ENCODE results near the gene SULT2B1.

DNA sequence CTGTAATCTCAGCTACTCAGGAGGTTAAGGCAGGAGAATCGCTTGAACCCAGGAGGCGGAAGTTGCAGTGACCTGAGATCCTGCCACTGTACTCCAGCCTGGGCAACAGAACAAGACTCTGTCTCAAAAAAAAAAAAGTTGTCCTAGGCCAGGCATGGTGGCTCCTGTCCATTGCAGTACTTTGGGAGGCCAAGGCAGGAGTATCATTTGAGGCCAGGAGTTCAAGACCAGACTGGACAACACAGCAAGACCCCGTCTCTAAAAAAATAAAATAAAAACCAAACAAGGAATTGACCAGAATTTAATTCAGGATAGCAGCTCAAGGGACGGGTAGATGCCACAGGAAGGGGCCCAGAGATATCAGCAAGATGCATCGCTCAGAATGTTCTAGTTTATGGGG, 4.9 kb downstream of the SULT2B1 start:
- no peak for TF ChIP-seq CTCF (conservative IDR thresholded peaks at IDR 0.05; ENCODE audit: low read depth, low read length)
- no peak for TF ChIP-seq RCOR1 (IDR thresholded peaks at IDR 0.05; ENCODE audit: insufficient replicate concordance, low read length)
- TF ChIP-seq RAD21 (IDR thresholded peaks at IDR 0.05; ENCODE audit: low read length): no peak
- TF ChIP-seq POLR2A (IDR thresholded peaks at IDR 0.05; ENCODE audit: low read depth, low read length): no peak
- no peak for TF ChIP-seq BHLHE40 (IDR thresholded peaks at IDR 0.05; ENCODE audit: low read depth, low read length)
